ENCODE results near the gene ZDHHC21. TPM values are rescaled to one million over a fixed set of nuclear protein-coding genes. Genes with fewer than 3 reads are reported as not detected.

Gene ZDHHC21
- polyA plus RNA-seq, 1 experiment, result 3.2 TPM

DNA sequence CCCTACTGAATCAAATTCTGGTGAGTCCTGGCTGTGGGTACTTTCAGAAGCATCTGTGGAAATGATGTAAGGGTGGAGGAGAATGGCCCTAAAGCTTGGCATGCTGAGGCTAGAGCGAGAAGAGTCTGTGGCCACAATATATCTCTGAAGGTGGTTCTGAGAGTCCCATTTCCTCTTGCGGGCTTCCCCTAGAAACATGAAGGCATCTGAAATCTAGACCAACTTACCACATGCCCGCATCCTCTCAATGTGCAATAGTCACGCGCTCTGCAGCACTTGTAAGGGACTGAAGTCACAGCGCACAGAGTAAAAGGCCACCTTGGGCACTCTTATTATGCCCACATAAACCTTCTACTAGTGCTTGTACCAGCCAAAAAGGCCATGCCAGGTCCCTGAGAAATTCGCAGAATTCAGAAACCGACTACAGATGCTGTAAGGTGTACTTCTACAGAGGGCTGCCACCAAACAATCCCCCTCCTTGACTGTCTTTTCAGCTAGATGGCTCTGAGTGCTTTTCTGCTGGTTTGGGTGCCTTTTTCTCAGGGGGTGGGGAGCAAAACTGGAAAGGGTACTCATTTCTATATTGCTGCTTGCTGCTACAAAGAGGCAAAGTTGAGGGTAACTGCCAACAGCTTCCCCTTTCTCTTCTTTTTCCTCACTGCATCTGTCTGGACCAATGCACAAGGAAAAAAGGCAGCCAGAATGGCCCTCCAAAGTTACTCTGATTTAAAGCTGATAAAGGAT is 107.3 kb downstream of the ZDHHC21 start:
- Histone ChIP-seq H3K4me3 (ENCODE audit: low read depth, low read length) (no peak overlapping the region), H3K36me3 (ENCODE audit: control insufficient read depth, insufficient read depth, low read length) (no peaks in the 10 kb centered on the region), H3K27me3 (ENCODE audit: control insufficient read depth, insufficient read depth, low read length) (no peaks in the 10 kb centered on the region)
- no peak for DNase-seq (ENCODE audit: low read depth)
- ChIA-PET CTCF (interaction anchor here (1.5 to 1.9 kb wide), 2 partner anchors 13 to 22 kb away, joined by 3 to 6 read pairs; no protein-coding TSS in a partner anchor), POLR2A (no interaction called here)
- TF ChIP-seq, protein P1, sequence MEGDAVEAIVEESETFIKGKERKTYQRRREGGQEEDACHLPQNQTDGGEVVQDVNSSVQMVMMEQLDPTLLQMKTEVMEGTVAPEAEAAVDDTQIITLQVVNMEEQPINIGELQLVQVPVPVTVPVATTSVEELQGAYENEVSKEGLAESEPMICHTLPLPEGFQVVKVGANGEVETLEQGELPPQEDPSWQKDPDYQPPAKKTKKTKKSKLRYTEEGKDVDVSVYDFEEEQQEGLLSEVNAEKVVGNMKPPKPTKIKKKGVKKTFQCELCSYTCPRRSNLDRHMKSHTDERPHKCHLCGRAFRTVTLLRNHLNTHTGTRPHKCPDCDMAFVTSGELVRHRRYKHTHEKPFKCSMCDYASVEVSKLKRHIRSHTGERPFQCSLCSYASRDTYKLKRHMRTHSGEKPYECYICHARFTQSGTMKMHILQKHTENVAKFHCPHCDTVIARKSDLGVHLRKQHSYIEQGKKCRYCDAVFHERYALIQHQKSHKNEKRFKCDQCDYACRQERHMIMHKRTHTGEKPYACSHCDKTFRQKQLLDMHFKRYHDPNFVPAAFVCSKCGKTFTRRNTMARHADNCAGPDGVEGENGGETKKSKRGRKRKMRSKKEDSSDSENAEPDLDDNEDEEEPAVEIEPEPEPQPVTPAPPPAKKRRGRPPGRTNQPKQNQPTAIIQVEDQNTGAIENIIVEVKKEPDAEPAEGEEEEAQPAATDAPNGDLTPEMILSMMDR (IDR thresholded peaks at IDR 0.05; ENCODE audit: insufficient read depth, low read depth, low read length), result no peak

DNA sequence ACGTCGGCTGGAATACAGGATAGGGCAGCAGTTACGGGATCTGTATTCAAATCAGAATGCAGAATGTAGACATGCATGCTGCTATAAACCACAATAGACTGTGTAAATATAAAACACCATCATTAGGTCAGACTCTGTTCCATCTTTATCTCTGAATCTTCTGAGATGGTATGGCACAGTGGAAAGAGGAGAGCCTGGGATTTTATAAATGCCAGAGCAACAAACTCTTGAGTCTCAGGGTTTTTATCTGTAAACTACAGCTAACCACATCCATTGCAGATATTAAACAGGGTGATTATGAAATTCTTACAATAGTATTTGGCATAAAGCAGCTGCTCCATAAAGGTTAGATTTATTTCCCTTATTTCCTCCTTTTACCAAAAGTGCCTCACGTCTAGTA is 108.7 kb downstream of the ZDHHC21 start:
- ChIA-PET CTCF (interaction anchor here (0.5 to 1.9 kb wide), 4 partner anchors 9 to 53 kb away, joined by 3 to 6 read pairs (median 4); no protein-coding TSS in a partner anchor), POLR2A (no interaction called here)
- H3K36me3 ChIP-seq (ENCODE audit: control insufficient read depth, insufficient read depth, low read length), result no peaks in the 10 kb centered on the region
- no peak for DNase-seq (ENCODE audit: low read depth)
- no peak overlapping the region for H3K4me3 ChIP-seq (ENCODE audit: low read depth, low read length)
- TF ChIP-seq, protein P1 (IDR thresholded peaks at IDR 0.05; ENCODE audit: insufficient read depth, low read depth, low read length), result no peak
- no peaks in the 10 kb centered on the region for H3K27me3 ChIP-seq (ENCODE audit: control insufficient read depth, insufficient read depth, low read length)

DNA sequence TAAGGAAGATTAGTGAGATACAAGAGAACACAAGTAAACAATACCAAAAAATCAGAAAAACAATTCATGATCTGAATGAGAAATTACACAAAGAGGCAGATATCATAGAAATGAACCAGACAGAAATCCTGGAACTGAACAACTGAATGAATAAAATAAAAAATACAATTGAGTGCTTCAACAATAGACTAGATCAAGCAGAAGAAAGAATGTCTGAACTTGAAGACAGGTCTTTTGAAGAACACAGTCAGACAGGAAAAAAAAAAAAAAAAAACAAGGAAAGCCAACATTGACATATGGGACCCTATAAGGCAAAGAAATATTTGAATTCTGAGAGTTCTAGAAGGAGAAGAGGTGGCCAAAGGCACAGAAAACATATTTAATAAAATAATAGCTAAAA is 115.2 kb downstream of the ZDHHC21 start:
- no peak overlapping the region for H3K4me3 ChIP-seq (ENCODE audit: low read depth, low read length)
- no peak for DNase-seq (ENCODE audit: low read depth)
- CTCF ChIA-PET, result no interaction called here
- POLR2A ChIA-PET, result no interaction called here
- TF ChIP-seq, protein P1 (IDR thresholded peaks at IDR 0.05; ENCODE audit: insufficient read depth, low read depth, low read length), result no peak
- no peaks in the 10 kb centered on the region for H3K27me3 ChIP-seq (ENCODE audit: control insufficient read depth, insufficient read depth, low read length)
- H3K36me3 ChIP-seq (ENCODE audit: control insufficient read depth, insufficient read depth, low read length), result no peaks in the 10 kb centered on the region

DNA sequence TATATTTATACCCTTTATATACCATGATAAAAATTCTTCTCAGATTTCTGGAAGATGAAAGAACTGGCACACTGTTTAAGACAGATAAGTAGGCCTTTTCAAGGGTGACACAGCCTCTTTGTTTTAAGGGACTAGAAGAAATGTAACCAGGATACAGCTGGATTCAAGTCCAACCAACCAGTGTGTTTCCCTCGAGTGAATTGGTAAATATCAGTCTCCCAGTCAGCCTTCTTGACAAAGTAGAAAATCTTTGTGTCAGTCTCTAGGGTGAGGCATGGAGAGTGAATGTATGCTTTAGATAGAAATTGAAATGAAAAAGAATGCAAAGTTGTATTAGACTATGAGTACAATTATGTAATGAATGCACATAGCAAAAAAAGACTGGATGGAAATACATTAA is 119.1 kb downstream of the ZDHHC21 start:
- no peaks in the 10 kb centered on the region for H3K36me3 ChIP-seq (ENCODE audit: control insufficient read depth, insufficient read depth, low read length)
- CTCF ChIA-PET, result no interaction called here
- no peak for DNase-seq (ENCODE audit: low read depth)
- no peak overlapping the region for H3K4me3 ChIP-seq (ENCODE audit: low read depth, low read length)
- POLR2A ChIA-PET, result no interaction called here
- TF ChIP-seq, protein P1 (IDR thresholded peaks at IDR 0.05; ENCODE audit: insufficient read depth, low read depth, low read length), result no peak
- H3K27me3 ChIP-seq (ENCODE audit: control insufficient read depth, insufficient read depth, low read length), result no peaks in the 10 kb centered on the region

GRCh38 chr9:14573319-14573718 is 119.9 kb downstream of the ZDHHC21 start:
- TF ChIP-seq, protein P1 (IDR thresholded peaks at IDR 0.05; ENCODE audit: insufficient read depth, low read depth, low read length), result no peak
- POLR2A ChIA-PET, result no interaction called here
- no peaks in the 10 kb centered on the region for H3K27me3 ChIP-seq (ENCODE audit: control insufficient read depth, insufficient read depth, low read length)
- H3K4me3 ChIP-seq (ENCODE audit: low read depth, low read length), result no peak overlapping the region
- no peaks in the 10 kb centered on the region for H3K36me3 ChIP-seq (ENCODE audit: control insufficient read depth, insufficient read depth, low read length)
- CTCF ChIA-PET, result no interaction called here
- no peak for DNase-seq (ENCODE audit: low read depth)
